PC-9 (cell line): ENCODE measurements around the gene LPAR2. TPM values are rescaled to one million over a fixed set of nuclear protein-coding genes. Genes with fewer than 3 reads are reported as not detected.

ENCODE experiments used
- BruUV-seq: library from RNA; stranded (reverse); fragments of 400-500 nt; replicated peaks from 2 replicates; lab custom pipeline; 2021; lab: Mats Ljungman, UMichigan
- CTCF ChIA-PET: fragments of 300-600 bp; sonication (Branson Sonifier 250); formaldehyde crosslinking; loops from one replicate; lab custom pipeline; 2022; ENCODE audit warnings: antibody characterized with exemption; lab: Charles Lee
- POLR2A ChIA-PET: fragments of 300-600 bp; sonication (Branson Sonifier 250); formaldehyde crosslinking; loops from one replicate; lab custom pipeline; 2022; ENCODE audit warnings: antibody characterized with exemption; ENCODE audit not compliant: unreplicated experiment; lab: Charles Lee
- DNase-seq, 2 experiments: peaks; one replicate each; pipeline versions ENCODE4 v3.0.0 to v3.0.0-alpha.2; 2015 to 2022; ENCODE audit warnings: mixed read lengths in 1 of 2
- H2AFZ ChIP-seq: fragments of 200-600 bp; sonication (generic); 2 replicates; pipeline ENCODE4 v1.8.1; 2017; ENCODE audit warnings: antibody characterized with exemption
- H3F3A ChIP-seq: fragments of 200-600 bp; sonication (generic); 2 replicates; pipeline ENCODE4 v1.8.1; 2017; ENCODE audit warnings: antibody characterized with exemption, mild to moderate bottlenecking, low read depth; ENCODE audit not compliant: insufficient read depth
- H3K27ac ChIP-seq: fragments of 200-600 bp; sonication (generic); 2 replicates; pipeline ENCODE4 v1.6.1; 2016; ENCODE audit warnings: mixed run types
- H3K27me3 ChIP-seq: fragments of 200-600 bp; sonication (generic); 2 replicates; pipeline ENCODE4 v1.6.1; 2016; ENCODE audit warnings: low read depth, mixed run types; ENCODE audit not compliant: insufficient read depth
- H3K36me3 ChIP-seq: fragments of 200-600 bp; sonication (generic); 2 replicates; pipeline ENCODE4 v1.6.1; 2016; ENCODE audit warnings: low read depth, mixed run types
- H3K4me1 ChIP-seq: fragments of 200-600 bp; sonication (generic); replicated peaks from 2 replicates; pipeline ENCODE4 v1.6.1; 2016; ENCODE audit warnings: mixed run types; ENCODE audit not compliant: insufficient read depth
- H3K4me2 ChIP-seq: fragments of 200-600 bp; sonication (generic); 2 replicates; pipeline ENCODE4 v1.6.1; 2017; ENCODE audit warnings: mixed run types
- H3K4me3 ChIP-seq: fragments of 200-600 bp; sonication (generic); 2 replicates; pipeline ENCODE4 v1.6.1; 2016; ENCODE audit warnings: mixed run types
- H3K79me2 ChIP-seq: fragments of 200-600 bp; sonication (generic); 2 replicates; pipeline ENCODE4 v1.6.1; 2017; ENCODE audit warnings: low read depth, mixed run types
- H3K9me2 ChIP-seq: fragments of 200-600 bp; sonication (generic); 2 replicates; pipeline ENCODE4 v1.8.1; 2017; ENCODE audit warnings: mild to moderate bottlenecking; ENCODE audit not compliant: insufficient read depth
- H3K9me3 ChIP-seq: fragments of 200-600 bp; sonication (generic); 2 replicates; pipeline ENCODE4 v1.8.1; 2016; ENCODE audit warnings: low read depth; ENCODE audit not compliant: insufficient read depth
- H4K20me1 ChIP-seq: fragments of 200-600 bp; sonication (generic); 2 replicates; pipeline ENCODE4 v1.8.1; 2017; ENCODE audit not compliant: insufficient read depth
- EZH2 ChIP-seq: fragments of 200-600 bp; sonication (generic); IDR thresholded peaks from 2 replicates; pipeline ENCODE4 v1.8.0; 2017; ENCODE audit warnings: antibody characterized with exemption, low read depth
- intact Hi-C: fragments of 100-400 bp; cut with micrococcal nuclease; formaldehyde crosslinking; loops from one replicate; pipeline ENCODE4 v1.10.0; 2022; ENCODE audit not compliant: unreplicated experiment
- total RNA-seq: library from RNA; stranded (reverse); gene quantifications from 2 replicates; pipeline ENCODE4 v1.2.3, GENCODE V29; 2021
- TF ChIP-seq, protein P1 (sequence below): fragments of 200-600 bp; sonication (generic); conservative IDR thresholded peaks from 2 replicates; pipeline ENCODE4 v1.6.1; 2017; ENCODE audit warnings: mixed run types, antibody characterized with exemption, mild to moderate bottlenecking, moderate library complexity

Gene LPAR2
- total RNA-seq, 1 experiment from 2014 or later = 29.2 TPM

GRCh38 chr19:19584356-19584755 lies 43.7 kb downstream of the LPAR2 start:
- DNase-seq = peak in 1 of 2 experiments; percentile 23
- CTCF ChIA-PET = no interaction called here
- Histone ChIP-seq H3K4me1 (no peaks in the 10 kb centered on the region), H3K9me3 (no peaks in the 10 kb centered on the region), H3K9me2 (no peaks in the 10 kb centered on the region), H3F3A (no peaks in the 10 kb centered on the region), H3K27me3 (no peaks in the 10 kb centered on the region), H3K27ac (no peak overlapping the region), H3K79me2 (no peaks in the 10 kb centered on the region; the same call in 1 of the 2 replicates), H3K4me2 (no peak overlapping the region), H4K20me1 (no peaks in the 10 kb centered on the region), H2AFZ (no peak overlapping the region), H3K36me3 (no peaks in the 10 kb centered on the region), H3K4me3 (no peak overlapping the region)
- POLR2A ChIA-PET = no interaction called here
- BruUV-seq = no TSS peak
- intact Hi-C loops = no loop called here
- no peak for TF ChIP-seq EZH2
- TF ChIP-seq, protein P1, sequence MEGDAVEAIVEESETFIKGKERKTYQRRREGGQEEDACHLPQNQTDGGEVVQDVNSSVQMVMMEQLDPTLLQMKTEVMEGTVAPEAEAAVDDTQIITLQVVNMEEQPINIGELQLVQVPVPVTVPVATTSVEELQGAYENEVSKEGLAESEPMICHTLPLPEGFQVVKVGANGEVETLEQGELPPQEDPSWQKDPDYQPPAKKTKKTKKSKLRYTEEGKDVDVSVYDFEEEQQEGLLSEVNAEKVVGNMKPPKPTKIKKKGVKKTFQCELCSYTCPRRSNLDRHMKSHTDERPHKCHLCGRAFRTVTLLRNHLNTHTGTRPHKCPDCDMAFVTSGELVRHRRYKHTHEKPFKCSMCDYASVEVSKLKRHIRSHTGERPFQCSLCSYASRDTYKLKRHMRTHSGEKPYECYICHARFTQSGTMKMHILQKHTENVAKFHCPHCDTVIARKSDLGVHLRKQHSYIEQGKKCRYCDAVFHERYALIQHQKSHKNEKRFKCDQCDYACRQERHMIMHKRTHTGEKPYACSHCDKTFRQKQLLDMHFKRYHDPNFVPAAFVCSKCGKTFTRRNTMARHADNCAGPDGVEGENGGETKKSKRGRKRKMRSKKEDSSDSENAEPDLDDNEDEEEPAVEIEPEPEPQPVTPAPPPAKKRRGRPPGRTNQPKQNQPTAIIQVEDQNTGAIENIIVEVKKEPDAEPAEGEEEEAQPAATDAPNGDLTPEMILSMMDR = no peak

DNA sequence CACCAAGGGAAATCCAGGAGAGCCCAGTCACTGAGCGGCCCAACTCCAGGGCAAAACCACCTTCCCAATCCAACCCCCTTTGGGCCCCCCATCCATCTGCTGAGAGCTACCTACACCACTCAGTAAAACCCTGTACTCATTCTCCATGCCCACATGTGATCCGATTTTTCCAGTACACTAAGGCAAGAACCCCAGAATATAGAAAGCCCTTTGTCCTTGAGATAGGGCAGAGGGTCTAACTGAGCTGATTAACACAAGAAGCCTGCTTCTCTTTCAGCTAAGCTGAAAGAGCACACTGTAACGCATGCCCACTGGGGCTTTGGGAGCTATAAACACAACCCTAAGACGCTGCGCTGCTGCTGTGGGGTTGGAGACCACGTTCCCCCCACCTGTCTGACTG lies 45.5 kb downstream of the LPAR2 start:
- Histone ChIP-seq H3K27me3 (no peaks in the 10 kb centered on the region), H3F3A (no peaks in the 10 kb centered on the region), H3K4me1 (no peaks in the 10 kb centered on the region), H3K27ac (no peak overlapping the region), H3K79me2 (no peaks in the 10 kb centered on the region), H3K36me3 (no peaks in the 10 kb centered on the region), H3K4me2 (no peak overlapping the region), H2AFZ (no peak overlapping the region), H4K20me1 (no peaks in the 10 kb centered on the region), H3K9me3 (no peaks in the 10 kb centered on the region), H3K4me3 (no peak overlapping the region), H3K9me2 (no peaks in the 10 kb centered on the region)
- intact Hi-C loops = no loop called here
- CTCF ChIA-PET = no interaction called here
- POLR2A ChIA-PET = no interaction called here
- DNase-seq = no peak
- TF ChIP-seq, protein P1 = no peak
- no peak for TF ChIP-seq EZH2
- no TSS peak for BruUV-seq

DNA sequence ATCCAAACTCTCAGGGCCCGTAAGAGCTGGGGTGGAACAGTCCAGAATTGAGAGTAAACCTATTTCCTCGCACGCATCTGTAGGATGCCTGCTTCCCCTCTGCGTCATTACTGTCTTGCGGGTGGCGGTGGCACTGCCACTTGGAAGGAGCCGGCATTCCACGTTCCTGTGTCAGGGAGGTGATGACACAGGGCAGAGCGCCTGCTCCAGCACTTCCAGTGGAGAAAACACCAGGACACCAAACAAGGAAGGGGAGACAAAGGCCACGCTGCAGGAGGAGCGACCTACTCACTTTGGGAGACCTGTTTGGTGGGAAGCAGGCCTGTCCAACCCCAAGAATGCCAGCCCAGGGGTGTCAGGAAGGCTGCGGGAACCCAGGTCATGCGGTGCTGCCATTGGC lies 46.6 kb downstream of the LPAR2 start:
- no TSS peak for BruUV-seq
- H3K4me3 ChIP-seq = no peak overlapping the region
- ChIA-PET POLR2A (no interaction called here), CTCF (no interaction called here)
- peaks cover 7% of the 10 kb centered on the region for H3K4me1 ChIP-seq
- no peaks in the 10 kb centered on the region for H4K20me1 ChIP-seq
- no peaks in the 10 kb centered on the region for H3K9me2 ChIP-seq
- H2AFZ ChIP-seq = no peak overlapping the region
- H3K36me3 ChIP-seq = no peaks in the 10 kb centered on the region
- H3K27ac ChIP-seq = no peak overlapping the region
- intact Hi-C loops = no loop called here
- no peaks in the 10 kb centered on the region for H3K79me2 ChIP-seq
- H3K9me3 ChIP-seq = no peaks in the 10 kb centered on the region
- H3F3A ChIP-seq = no peaks in the 10 kb centered on the region
- no peaks in the 10 kb centered on the region for H3K27me3 ChIP-seq
- H3K4me2 ChIP-seq = no peak overlapping the region
- DNase-seq = no peak
- TF ChIP-seq, protein P1 = no peak
- TF ChIP-seq EZH2 = no peak
